ENCODE results near the gene MACROD2. TPM values are rescaled to one million over a fixed set of nuclear protein-coding genes. Genes with fewer than 3 reads are reported as not detected.

Gene MACROD2
- total RNA-seq, 3 donors from 2014 or later = 3.2 to 7.6 (median 6.4) TPM

- TF ChIP-seq CTCF (IDR thresholded peaks at IDR 0.05) = no peak
- no peaks in the 10 kb centered on the region for H3K36me3 ChIP-seq (ENCODE audit: low read depth)
- intact Hi-C loops (cut with DNase I, micrococcal nuclease) = no loop called here
- no peak overlapping the region for H3K4me3 ChIP-seq
- no peaks in the 10 kb centered on the region for H3K9me3 ChIP-seq
- no peak for ATAC-seq
- no peak for DNase-seq
- no peaks in the 10 kb centered on the region for H3K4me1 ChIP-seq (ENCODE audit: low read depth)
Observed at GRCh38 chr20:15079594-15080340, 1084.5 kb downstream of the MACROD2 start.

GRCh38 chr20:15081261-15081660 is 1085.9 kb downstream of the MACROD2 start:
- Histone ChIP-seq H3K4me1 (ENCODE audit: low read depth) (no peaks in the 10 kb centered on the region), H3K4me3 (no peak overlapping the region), H3K36me3 (ENCODE audit: low read depth) (no peaks in the 10 kb centered on the region), H3K9me3 (no peaks in the 10 kb centered on the region)
- no peak for TF ChIP-seq CTCF (IDR thresholded peaks at IDR 0.05)
- DNase-seq = no peak
- intact Hi-C loops (cut with DNase I, micrococcal nuclease) = no loop called here
- ATAC-seq = no peak

GRCh38 chr20:15091421-15092037 is 1096.2 kb downstream of the MACROD2 start:
- no peaks in the 10 kb centered on the region for H3K9me3 ChIP-seq
- TF ChIP-seq CTCF (IDR thresholded peaks at IDR 0.05) = no peak
- no peaks in the 10 kb centered on the region for H3K4me1 ChIP-seq (ENCODE audit: low read depth)
- no peak overlapping the region for H3K4me3 ChIP-seq
- DNase-seq (no peak), ATAC-seq (no peak)
- intact Hi-C loops (cut with DNase I, micrococcal nuclease) = no loop called here
- H3K36me3 ChIP-seq (ENCODE audit: low read depth) = no peaks in the 10 kb centered on the region

GRCh38 chr20:15098351-15098750 is 1103.0 kb downstream of the MACROD2 start:
- intact Hi-C loops (cut with DNase I, micrococcal nuclease) = no loop called here
- no peak for TF ChIP-seq CTCF (IDR thresholded peaks at IDR 0.05)
- Histone ChIP-seq H3K4me1 (ENCODE audit: low read depth) (no peaks in the 10 kb centered on the region), H3K36me3 (ENCODE audit: low read depth) (no peaks in the 10 kb centered on the region), H3K9me3 (no peaks in the 10 kb centered on the region), H3K4me3 (no peak overlapping the region)
- no peak for ATAC-seq
- DNase-seq = no peak

- Histone ChIP-seq H3K4me1 (ENCODE audit: low read depth) (no peaks in the 10 kb centered on the region), H3K9me3 (no peaks in the 10 kb centered on the region), H3K36me3 (ENCODE audit: low read depth) (no peaks in the 10 kb centered on the region), H3K4me3 (no peak overlapping the region)
- intact Hi-C loops (cut with DNase I, micrococcal nuclease) = no loop called here
- DNase-seq (no peak), ATAC-seq (no peak)
- no peak for TF ChIP-seq CTCF (IDR thresholded peaks at IDR 0.05)
Observed at GRCh38 chr20:15099130-15099529, 1103.8 kb downstream of the MACROD2 start.
